OCI-LY7 (cell line): ENCODE data around the gene LLPH. TPM values are rescaled to one million over a fixed set of nuclear protein-coding genes. Genes with fewer than 3 reads are reported as not detected.

Experiments
- BruUV-seq: library from RNA; stranded (reverse); fragments of 400-500 nt; replicated peaks from 2 replicates; lab custom pipeline; 2021; lab: Mats Ljungman, UMichigan
- CTCF ChIA-PET: fragments of 300-600 bp; sonication (Branson Sonifier 250); formaldehyde crosslinking; loops from one replicate; lab custom pipeline; 2022; ENCODE audit warnings: antibody characterized with exemption; ENCODE audit not compliant: unreplicated experiment; lab: Charles Lee
- POLR2A ChIA-PET: fragments of 300-600 bp; sonication (Branson Sonifier 250); formaldehyde crosslinking; loops from one replicate; lab custom pipeline; 2022; ENCODE audit warnings: antibody characterized with exemption; lab: Charles Lee
- DNase-seq: peaks from one replicate; pipeline ENCODE4 v3.0.0-alpha.2; 2015; ENCODE audit warnings: low spot score
- H2AFZ ChIP-seq: fragments of 200-600 bp; sonication (generic), shearing (Covaris generic); 2 replicates; pipeline ENCODE4 v1.6.1; 2014; ENCODE audit warnings: mild to moderate bottlenecking, antibody characterized with exemption, low read length, moderate library complexity
- H3K27ac ChIP-seq: fragments of 200-600 bp; sonication (generic); 2 replicates; pipeline ENCODE4 v1.5.1; 2014; ENCODE audit warnings: mixed run types, low read depth, mild to moderate bottlenecking, moderate library complexity, low read length, inconsistent platforms; ENCODE audit not compliant: poor library complexity, severe bottlenecking
- H3K36me3 ChIP-seq: fragments of 200-600 bp; sonication (generic); 2 replicates; pipeline ENCODE4 v1.6.1; 2014; ENCODE audit warnings: mild to moderate bottlenecking, antibody characterized with exemption, low read length, moderate library complexity, mixed read lengths; ENCODE audit not compliant: insufficient read depth
- H3K4me1 ChIP-seq: fragments of 200-600 bp; sonication (generic); 2 replicates; pipeline ENCODE4 v1.5.1; 2014; ENCODE audit warnings: mild to moderate bottlenecking, low read length; ENCODE audit not compliant: insufficient read depth, poor library complexity, severe bottlenecking
- H3K4me2 ChIP-seq: fragments of 200-600 bp; sonication (generic); 2 replicates; pipeline ENCODE4 v1.6.1; 2014; ENCODE audit warnings: mild to moderate bottlenecking, low read length
- H3K4me3 ChIP-seq: fragments of 200-600 bp; sonication (generic); 2 replicates; pipeline ENCODE4 v1.5.1; 2014; ENCODE audit warnings: mild to moderate bottlenecking, low read depth, low read length; ENCODE audit not compliant: poor library complexity, severe bottlenecking
- H3K79me2 ChIP-seq: fragments of 200-600 bp; sonication (generic); 2 replicates; pipeline ENCODE4 v1.6.1; 2016; ENCODE audit warnings: low read depth, mild to moderate bottlenecking, low read length, moderate library complexity, mixed read lengths; ENCODE audit not compliant: insufficient read depth
- H3K9me2 ChIP-seq: fragments of 200-600 bp; sonication (generic); 2 replicates; pipeline ENCODE4 v1.6.1; 2016; ENCODE audit warnings: mild to moderate bottlenecking, low read length, mixed read lengths; ENCODE audit not compliant: insufficient read depth
- H3K9me3 ChIP-seq: fragments of 200-600 bp; sonication (generic); 2 replicates; pipeline ENCODE4 v1.6.1; 2014; ENCODE audit warnings: mild to moderate bottlenecking, mixed run types, low read length, mixed read lengths
- H4K20me1 ChIP-seq: fragments of 200-600 bp; sonication (generic); 2 replicates; pipeline ENCODE4 v1.6.1; 2014; ENCODE audit warnings: mild to moderate bottlenecking, antibody characterized with exemption, low read length, moderate library complexity, mixed read lengths; ENCODE audit not compliant: insufficient read depth
- EZH2phosphoT487 ChIP-seq: fragments of 200-600 bp; sonication (generic); IDR thresholded peaks from 2 replicates; pipeline ENCODE4 v1.6.1; 2018; ENCODE audit warnings: low read depth, borderline replicate concordance, mild to moderate bottlenecking, mixed run types, antibody characterized with exemption, low read length, moderate library complexity, mixed read lengths
- intact Hi-C: fragments of 100-400 bp; cut with micrococcal nuclease; formaldehyde crosslinking; loops from one replicate; pipeline ENCODE4 v1.10.0; 2022; ENCODE audit not compliant: unreplicated experiment
- total RNA-seq, 2 experiments: library from RNA; depleted of rRNA in 1 of 2; stranded (reverse); fragments of >200 nt in 1 of 2; shearing (Covaris generic) in 1 of 2; gene quantifications; 2 replicates each; pipeline ENCODE4 v1.2.3, GENCODE V29; 2014 to 2022
- TF ChIP-seq, protein P1 (sequence below): fragments of 200-600 bp; sonication (generic); conservative IDR thresholded peaks from 2 replicates; pipeline ENCODE4 v1.5.1; 2014; ENCODE audit warnings: mild to moderate bottlenecking, antibody characterized with exemption, low read length, moderate library complexity, mixed read lengths

The LLPH gene
- total RNA-seq, 2 experiments from 2014 or later = 5.7 to 39.6 TPM

DNA sequence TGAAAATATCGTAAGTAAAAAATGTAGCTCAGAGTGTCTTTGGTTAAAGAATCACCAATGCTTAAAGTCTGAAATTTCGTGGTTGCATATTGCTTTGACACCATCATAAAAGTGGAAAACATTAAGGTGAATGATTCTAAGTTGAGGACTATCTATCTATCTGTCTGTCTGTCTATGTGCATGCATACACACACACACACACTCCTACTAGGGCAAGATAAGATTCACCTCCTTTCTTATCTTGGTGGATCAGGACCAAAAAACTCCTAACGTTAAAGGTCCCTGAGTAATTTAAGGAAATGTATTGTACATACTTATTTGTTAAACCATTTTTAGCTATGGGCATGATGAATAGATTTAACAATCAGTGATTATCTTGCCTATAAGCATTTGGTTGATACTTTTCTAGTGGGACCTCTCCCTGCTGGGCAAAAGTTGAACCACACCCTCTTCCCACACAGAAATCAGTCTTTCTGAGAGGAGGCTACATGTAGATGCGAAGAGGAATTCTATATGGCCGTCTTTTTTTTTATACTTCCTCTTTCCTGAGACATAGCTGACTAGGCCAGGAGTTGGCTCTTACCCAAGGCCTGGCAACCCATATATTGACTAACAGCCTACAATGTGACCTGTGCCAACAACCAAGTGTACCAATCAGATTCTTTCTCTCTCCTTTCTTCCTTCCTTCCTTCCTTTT lies 19.3 kb upstream of the LLPH start:
- intact Hi-C loops = loop anchor here (10.0 kb wide), 2 partner anchors 255 to 555 kb away; no protein-coding TSS in a partner anchor
- POLR2A ChIA-PET = interaction anchor here (1.2 to 3.1 kb wide), 3 partner anchors 9 to 19 kb away, joined by 4 to 12 read pairs (median 4); no protein-coding TSS in a partner anchor
- no peak for TF ChIP-seq EZH2phosphoT487
- TF ChIP-seq, protein P1, sequence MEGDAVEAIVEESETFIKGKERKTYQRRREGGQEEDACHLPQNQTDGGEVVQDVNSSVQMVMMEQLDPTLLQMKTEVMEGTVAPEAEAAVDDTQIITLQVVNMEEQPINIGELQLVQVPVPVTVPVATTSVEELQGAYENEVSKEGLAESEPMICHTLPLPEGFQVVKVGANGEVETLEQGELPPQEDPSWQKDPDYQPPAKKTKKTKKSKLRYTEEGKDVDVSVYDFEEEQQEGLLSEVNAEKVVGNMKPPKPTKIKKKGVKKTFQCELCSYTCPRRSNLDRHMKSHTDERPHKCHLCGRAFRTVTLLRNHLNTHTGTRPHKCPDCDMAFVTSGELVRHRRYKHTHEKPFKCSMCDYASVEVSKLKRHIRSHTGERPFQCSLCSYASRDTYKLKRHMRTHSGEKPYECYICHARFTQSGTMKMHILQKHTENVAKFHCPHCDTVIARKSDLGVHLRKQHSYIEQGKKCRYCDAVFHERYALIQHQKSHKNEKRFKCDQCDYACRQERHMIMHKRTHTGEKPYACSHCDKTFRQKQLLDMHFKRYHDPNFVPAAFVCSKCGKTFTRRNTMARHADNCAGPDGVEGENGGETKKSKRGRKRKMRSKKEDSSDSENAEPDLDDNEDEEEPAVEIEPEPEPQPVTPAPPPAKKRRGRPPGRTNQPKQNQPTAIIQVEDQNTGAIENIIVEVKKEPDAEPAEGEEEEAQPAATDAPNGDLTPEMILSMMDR = peak; percentile 16; the same call in 1 of the 2 replicates
- H3K4me3 ChIP-seq = no peak overlapping the region
- H3K36me3 ChIP-seq = peaks cover 50% of the 10 kb centered on the region
- peaks cover 7% of the 10 kb centered on the region for H3K4me1 ChIP-seq
- H3K9me3 ChIP-seq = no peaks in the 10 kb centered on the region
- DNase-seq = no peak
- H4K20me1 ChIP-seq = no peaks in the 10 kb centered on the region
- no peak overlapping the region for H3K27ac ChIP-seq
- no peak overlapping the region for H3K4me2 ChIP-seq
- H2AFZ ChIP-seq = no peak overlapping the region
- CTCF ChIA-PET = no interaction called here
- no peaks in the 10 kb centered on the region for H3K79me2 ChIP-seq
- no TSS peak for BruUV-seq
- H3K9me2 ChIP-seq = no peaks in the 10 kb centered on the region

DNA sequence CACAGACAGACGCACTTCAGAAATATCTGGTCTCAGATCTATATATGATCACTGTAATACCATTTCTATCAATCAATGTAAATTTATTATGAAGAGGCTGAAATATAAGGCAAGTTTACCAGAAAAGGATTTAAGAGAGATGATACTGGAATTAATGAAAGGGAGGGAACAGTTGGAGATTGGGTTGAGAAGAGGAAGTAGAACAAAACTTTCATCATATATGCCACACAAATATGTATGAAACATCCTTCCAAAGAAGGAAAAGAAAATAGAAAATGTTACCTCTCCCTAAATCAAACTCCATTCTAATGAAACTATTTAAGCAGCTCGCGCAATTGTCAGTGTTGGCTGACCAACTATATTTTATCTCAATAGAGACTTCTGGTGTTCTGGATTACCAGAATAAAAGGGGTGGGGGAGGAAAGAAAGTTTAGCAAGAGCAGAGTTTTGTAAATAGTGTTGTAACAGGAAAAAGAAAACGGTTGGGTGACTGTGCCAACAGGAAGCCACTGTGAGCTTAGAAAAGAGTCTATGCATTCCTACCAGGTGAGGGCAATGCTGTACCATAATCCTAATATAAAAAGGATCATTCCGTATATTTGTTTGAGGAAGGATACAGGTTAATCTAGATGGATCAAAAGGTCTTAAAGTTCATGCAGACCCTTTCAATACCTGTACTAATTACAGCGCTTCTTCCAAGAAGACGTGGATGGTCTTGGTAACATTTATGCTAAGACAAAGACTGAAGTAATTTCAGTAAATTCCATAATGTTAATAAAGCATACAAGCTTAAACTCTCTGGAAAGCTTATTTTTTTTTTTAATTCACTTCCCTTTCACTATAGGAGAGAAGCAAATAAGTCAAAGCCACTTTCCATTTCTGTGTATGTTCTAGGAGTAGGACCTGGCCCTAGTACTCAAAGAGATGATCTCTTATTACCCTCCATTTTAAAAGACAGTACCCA lies 14.5 kb upstream of the LLPH start:
- no peak overlapping the region; the same call in 1 of the 2 replicates for H2AFZ ChIP-seq
- peak overlapping the region; percentile 29 for H3K27ac ChIP-seq
- intact Hi-C loops = loop anchor here (10.0 kb wide), 2 partner anchors 260 to 560 kb away; no protein-coding TSS in a partner anchor
- BruUV-seq = no TSS peak
- H3K4me2 ChIP-seq = peak overlapping the region; percentile 13; the same call in 1 of the 2 replicates
- no peaks in the 10 kb centered on the region for H4K20me1 ChIP-seq
- peaks cover 8% of the 10 kb centered on the region for H3K4me1 ChIP-seq
- peak; percentile 44 for DNase-seq
- no peak for TF ChIP-seq EZH2phosphoT487
- TF ChIP-seq, protein P1 = peak; percentile 75
- no peak overlapping the region for H3K4me3 ChIP-seq
- ChIA-PET CTCF (no interaction called here), POLR2A (interaction anchor here (0.7 to 2.1 kb wide), 4 partner anchors 9 to 83 kb away, joined by 3 to 8 read pairs (median 4); partner anchors contain the start of gene LLPH)
- no peaks in the 10 kb centered on the region for H3K79me2 ChIP-seq
- H3K9me2 ChIP-seq = no peaks in the 10 kb centered on the region
- H3K36me3 ChIP-seq = peaks cover 75% of the 10 kb centered on the region
- peaks cover 23% of the 10 kb centered on the region for H3K9me3 ChIP-seq
